HuH-7.5 (cell line): ENCODE data around the gene TTC7B.

Source experiments
- DNase-seq: peaks from one replicate; pipeline ENCODE4 v3.0.0; 2011; ENCODE audit warnings: low spot score

TTC7B gene

DNA sequence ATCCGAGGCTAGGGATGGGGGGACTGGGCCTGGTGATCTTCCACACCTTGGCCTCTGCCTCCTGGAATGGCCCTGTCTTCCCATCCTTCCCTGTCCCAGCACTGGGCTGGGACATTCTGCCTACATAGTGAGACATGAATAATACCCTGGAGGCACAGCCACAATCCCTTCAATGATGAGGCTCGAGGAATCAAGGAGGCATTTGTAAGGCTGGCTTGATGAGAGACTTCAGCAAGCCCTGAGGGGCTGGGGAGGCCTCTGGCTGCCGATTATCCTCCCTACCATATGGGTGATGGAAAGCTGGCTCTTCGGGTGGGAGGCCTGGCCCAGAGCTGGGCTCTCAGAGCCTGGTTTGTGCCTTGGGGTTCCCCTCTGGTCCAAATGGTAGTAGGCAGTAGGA is 326.9 kb downstream of the TTC7B start:
- no peak for DNase-seq

DNA sequence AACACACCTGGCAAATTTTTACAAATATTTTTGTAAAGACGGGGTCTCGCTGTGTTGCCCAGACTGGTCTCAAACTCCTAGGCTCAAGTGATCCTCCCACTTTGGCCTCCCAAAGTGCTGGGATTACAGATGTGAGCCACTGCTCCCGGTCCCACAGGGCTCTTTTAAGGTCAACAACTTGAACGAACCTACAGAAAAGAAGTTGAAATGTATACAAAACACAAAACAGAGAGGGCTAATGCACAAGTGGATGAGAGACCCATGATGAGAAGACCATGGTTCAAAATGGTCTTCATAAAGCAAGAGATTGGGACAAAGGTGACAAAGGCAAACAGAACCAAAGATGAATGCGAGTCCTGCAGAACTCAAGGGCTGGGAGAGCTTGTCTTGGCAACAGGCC is 328.0 kb downstream of the TTC7B start:
- no peak for DNase-seq

DNA sequence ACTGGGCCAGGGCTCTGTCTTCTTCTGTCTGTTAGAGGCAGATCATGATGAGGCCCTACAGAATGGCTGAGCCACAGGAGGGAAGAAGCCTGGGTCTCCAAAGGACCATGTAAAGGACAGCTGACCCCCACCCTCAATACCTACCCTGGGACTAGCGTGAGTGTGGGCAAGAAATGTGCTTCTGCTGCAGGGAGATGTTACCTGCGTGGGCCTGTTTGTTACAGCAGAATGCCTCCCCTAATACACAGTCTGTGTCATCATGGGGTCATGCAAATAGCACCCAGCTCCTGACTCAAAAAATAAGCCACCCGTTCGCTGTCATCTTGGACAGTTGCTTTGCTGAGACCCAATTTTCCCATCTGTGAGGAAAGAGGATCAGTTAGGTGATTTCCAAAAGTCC is 328.8 kb downstream of the TTC7B start:
- DNase-seq, result no peak

DNA sequence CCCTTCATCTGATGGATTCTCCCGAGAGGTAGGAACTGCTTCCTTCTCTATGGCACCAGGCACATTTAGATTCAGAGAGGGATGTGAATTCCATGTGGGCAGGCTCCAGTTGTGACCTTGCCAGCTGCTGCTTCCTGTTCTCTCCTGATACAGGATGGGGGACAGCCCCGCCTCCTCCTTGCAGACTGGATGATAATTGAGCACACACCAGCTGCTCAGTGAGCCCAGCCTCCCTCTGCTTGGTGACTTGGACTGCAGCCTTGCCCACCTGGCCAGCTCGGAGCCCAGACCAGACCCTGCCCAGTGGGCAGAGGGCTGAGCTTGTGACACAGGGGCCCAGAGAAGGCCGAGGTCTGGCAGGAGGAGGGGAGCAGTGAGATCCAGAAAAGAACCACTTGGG is 329.2 kb downstream of the TTC7B start:
- DNase-seq, result no peak

DNA sequence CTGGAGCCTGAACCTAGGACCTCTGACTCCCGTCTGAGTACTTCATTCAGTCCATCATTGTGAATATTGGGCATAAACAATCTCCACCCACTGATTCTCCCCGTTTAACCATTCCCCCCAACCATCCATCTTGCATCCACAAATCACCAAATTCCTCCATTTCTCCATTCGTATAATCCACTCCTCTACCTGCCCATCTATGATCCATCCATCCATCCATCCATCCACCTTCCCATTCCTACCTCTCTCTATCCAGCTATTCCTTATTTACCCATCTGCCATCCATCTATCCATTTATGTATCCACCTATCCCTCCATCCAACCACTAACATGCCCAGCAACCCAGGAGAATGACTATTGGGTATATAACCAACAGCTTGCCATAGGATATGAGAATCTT is 331.9 kb downstream of the TTC7B start:
- no peak for DNase-seq

DNA sequence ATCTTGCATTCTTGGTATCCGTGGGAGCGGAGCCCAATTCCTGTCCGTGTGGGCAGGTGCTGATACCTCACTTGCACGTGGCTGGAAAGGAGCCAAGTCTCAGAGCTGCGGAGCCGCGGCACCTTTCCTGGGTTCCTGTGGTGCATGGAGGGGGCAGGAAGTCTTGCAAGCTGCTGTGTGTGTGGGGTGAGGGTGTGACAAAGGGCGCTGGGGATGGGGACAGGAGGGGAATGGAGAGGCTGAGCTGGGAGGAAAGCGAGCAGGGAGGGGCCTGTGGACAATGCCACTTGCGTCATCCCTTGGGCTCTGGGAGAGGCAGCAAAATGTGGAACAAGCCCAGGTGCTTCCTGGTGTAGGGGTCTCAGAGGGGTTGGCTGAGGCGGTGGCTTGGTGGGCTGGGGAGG is 332.7 kb downstream of the TTC7B start:
- no peak for DNase-seq

DNA sequence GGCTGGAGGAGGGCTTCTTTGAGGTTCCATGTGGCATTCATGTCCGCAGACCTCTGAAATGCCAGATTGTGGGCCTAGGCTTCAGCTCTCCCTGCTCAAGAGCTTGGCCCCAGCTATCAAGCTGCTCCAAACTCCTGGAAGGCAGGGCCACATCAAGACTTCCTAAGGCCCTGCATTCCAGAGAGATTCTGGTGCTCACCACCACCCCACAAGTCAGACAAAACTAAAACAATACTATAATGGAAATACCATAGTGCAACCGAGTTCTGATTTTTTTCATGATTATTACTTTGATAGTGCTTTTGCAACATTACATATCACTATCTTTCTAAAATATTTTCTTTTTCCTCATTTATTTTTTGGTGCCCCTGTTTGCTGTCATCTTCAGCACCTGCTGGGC is 333.1 kb downstream of the TTC7B start:
- DNase-seq, result no peak

DNA sequence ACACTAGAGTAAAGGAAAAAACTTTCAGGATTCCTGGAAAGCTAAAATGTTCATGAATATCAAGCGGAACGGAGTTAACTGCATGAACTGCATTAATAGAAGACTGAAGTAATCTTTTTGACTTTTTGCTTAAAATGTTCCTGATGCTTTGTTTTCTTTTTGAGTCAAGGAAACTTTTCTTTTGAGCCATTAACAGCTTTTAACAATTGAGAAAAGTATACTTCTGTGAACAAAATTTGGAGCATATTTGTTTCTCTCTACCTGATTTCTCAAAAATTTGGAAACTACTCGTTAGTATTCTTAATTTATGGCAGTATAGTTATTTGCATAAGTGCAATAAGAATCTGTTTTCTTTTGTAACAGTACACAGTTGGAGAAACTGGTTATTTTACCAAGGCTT is 340.9 kb downstream of the TTC7B start:
- DNase-seq, result no peak
